ENCODE data around the gene RAB14.

Gene RAB14

DNA sequence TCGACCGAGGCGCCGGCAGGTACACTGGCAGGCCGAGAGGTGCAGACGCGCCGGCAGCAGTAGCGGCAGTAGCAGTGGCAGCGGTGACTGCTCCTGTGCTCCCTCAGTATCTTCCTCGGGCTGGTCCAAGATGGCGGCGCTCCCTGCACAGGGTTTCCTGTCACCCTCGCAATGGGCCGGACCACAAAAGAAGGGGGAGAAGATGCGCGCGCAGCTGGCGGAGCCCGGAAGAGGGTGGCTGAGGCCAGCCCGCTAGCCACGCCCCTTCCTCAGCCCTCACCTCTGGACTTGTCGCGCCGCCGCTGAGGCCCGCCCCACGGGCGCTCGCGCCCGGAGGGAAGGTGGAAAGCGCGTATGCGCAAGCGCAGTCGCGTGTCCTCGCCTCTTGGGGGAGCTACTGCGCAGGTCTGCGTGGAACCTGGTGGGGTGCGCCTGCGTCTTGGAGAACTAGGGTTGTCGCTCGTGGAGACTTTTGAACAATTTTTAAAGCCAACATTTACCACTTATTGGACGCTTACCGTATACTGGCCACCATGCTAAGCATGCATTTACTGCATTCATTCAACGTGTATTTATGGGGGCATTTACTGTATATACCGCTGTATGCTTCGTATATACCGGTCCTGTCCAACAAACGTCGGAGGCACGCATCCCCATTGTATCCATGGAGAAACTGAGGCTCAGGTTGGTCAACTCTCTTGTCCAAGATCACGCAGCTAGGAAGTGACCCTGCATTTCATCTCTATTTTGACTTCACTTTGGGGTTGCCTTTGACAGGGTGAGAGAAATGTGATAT, at the start of gene RAB14:
RAB14 (minus strand) TSS at position 132 of the 796 bp plus-strand sequence. CDS start 8,457 bp downstream, outside the sequence.
- peak; percentile 97 for DNase-seq (ENCODE audit: low read depth)

DNA sequence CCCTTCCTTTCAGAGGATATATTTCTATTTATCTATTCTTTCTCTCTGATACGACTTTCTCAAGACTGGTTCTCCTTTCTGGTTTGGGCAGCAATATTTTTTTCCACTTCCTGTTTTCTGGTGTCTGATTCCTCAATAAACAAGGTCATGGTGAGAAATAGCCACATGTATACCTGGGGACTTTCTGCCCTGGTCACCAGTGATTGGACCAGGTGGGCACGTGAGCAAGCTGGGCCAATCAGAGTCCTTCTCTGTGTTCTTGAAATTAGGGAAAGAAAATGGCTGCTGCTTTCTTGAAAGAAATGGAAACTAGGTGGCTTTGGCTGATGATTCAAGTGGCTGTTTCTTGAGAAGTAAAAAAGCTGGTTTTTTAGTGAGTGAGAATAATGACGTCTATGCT, 47.9 kb upstream of the RAB14 start:
- no peak for DNase-seq (ENCODE audit: low read depth)

DNA sequence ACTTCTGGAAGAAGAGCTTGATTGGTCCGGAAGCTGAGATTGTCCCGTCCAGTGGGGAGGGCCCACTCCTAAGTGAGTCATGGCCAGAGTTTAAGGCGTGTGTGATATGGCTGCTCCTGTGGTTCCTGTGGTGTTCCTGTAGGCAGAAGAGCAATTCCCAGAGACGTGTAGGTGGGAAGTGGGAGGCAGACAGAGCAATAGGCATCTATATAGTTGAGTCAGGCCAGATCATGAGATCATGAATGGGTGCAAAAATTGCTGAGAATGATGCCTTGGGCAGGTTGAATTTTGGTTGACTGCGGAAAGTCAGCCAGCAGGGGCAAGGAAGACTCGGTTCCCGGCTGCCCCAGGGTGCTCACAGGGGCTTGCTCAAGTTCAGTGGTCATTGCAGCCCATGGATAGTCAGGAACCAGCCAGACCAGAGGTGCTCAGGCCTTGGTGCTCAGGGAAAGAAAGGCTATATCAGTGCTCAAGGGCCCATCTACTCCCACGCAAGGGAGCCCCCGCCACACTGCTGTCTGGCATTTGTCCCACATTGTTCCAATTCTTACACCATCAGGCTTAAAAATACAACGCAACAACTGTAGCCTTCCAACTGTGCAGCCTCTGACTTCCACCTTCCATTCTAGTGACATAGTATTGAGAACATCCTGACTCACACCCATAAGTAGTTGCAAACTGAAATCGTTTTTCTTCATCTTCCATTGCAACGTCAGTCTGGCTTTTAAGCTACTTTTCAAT, 45.3 kb upstream of the RAB14 start:
- peak; percentile 73 for DNase-seq (ENCODE audit: low read depth)

DNA sequence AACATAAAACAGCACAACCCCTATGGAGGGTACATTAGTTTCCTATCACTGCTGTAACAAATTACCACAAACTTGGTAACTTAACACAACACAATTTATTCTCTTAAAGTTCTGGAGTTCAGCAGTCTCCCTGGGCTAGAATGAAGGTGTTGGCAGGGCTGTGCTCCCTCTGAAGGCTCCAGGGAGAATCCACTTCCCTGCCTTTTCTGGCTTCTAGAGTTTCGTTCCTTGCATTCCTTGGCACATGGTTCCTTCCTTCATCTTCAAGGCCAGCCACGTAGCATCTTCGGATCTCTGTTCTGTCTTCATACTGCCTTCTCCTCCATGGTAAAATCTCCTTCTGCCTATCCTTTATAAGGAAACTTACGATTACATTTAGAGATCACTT, 41.3 kb upstream of the RAB14 start:
- no peak for DNase-seq (ENCODE audit: low read depth)

DNA sequence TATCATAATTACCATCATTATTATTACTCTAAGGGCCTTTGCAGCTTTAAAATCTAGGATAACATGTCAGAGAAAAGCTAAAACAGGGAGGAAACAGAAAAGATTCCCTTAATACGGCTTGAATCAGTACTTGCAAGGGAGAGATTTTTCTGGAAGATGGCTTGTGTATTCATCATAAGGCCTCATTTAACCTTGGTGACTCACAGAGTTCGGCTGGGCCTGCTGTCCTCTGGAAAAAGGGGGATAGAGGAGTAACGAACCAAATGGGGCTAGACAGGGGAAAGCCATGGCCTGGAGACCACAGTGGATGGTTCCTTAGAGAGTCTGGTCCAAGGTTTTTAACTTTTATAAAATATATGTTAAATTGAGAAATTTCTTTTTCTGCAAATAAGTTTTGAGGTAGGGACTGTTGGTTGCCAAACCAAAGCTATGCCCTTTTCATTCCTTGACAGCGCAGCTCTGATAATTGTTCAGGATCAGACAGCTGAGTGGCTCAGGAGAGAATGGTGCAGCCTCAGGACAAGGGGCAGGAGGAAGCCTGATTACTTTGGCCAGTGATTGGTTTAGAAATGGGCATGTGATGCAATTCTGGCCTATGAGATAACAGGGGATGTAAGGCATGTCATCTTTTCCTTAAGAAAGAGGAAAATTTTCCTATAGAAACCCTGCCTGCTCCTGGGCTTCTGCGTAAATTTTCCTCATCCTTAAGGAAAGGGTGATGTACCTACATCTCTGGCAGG, 40.7 kb upstream of the RAB14 start:
- no peak for DNase-seq (ENCODE audit: low read depth)

DNA sequence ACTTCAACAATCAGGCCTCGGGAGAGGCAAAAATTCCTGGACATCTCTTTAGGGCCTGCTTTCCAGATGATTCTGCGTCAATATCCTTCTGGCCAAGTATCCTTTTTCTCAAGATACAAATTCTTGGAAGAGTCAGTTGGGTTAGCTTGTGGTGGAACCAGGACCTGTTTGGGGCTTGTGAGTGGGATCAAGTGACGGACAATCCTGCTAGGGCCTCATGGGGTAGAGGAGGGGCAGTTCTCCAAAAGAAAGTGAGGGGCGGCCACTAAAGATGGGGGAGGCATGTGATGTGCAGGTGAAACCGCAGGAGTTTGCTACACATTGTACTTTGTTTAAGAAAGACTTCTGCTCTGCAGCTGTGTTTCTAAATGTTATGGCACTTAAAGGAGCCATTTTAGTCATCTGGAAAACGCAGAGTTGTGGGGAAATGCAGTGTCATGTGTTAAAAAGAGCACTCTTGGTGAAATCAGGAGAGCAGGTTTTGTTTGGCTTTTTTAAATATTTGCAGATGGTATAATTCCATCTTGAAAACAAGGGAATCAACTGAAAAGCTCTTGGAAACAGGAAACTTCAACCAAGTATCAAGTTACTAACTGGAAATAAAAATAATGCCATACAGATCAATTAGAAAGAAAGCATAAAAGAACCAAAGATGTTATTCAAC, 38.9 kb upstream of the RAB14 start:
- peak; percentile 35 for DNase-seq (ENCODE audit: low read depth)

DNA sequence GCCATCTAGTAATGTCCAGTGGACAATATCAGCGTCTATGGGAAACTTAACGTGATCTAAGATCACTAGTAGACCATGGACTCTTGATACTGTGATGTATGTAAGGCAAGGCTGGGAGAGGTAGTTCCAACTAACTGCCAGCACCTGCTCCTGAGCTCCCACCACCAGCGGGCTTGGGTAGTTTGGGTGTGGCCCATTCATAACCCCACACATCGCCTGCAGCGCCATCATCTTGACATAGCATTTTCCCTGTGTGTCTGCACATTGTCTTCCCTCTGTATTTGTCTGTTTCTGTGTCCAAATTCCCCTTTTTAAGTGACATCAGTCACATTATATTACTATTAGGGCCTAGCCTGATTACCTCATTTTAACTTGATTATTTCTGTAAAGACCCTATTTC, 38.2 kb upstream of the RAB14 start:
- DNase-seq (ENCODE audit: low read depth): no peak

DNA sequence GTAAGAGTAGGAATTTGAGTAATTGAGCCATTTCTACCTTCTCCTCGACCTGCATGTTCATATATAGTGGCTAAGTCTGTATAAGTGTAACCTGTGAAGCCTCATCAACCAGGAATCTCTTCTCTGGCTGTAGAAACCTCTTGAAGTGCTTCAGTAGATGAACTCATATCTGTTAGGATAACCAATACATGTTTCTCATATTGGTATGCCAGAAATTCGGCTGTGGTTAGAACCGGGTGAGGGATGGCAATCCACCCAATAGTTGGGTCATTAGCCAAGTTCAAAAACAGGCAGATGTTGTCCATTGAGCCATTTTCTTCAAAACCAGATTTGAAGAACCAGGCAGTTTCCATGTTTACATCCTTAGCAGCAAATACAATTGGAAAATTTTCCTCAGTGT, 37.4 kb upstream of the RAB14 start:
- no peak for DNase-seq (ENCODE audit: low read depth)

DNA sequence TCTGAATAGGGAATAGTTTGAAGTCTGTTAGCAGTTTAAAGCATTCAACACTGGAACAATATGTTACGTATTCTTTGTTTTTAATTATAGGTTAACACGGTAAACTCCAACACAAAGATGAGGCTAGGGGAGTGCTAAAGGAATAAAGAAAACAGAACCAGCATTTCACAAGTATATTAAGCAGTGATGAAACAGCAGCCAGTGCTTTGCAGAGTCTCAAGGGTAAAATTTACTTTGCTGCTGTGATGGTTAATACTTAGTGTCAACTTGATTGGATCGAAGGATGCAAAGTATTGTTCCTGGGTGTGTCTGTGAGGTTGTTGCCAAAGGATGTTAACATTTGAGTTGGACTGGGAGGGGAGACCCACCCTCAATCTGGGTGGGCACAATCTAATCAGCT, 36.2 kb upstream of the RAB14 start:
- no peak for DNase-seq (ENCODE audit: low read depth)

DNA sequence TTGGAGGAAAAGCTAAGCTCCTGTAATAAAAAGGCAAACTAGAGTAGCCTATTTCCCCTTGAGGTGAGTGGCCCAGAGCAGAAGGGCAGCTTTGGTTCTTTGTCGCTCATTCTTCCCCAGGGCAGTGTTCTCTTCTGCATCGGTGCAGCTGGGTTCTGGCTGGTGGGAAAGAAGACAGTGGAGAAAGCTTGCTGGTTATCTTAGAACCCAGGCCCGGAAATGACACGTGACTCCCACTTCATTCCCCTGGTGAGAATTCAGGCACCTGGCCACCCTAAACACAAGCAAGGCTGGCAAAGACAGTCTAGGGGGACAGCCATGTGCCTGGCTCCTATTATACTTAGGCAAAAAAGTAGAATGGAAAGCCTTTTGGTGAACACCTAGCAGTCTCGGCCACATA, 33.8 kb upstream of the RAB14 start:
- DNase-seq (ENCODE audit: low read depth): no peak

DNA sequence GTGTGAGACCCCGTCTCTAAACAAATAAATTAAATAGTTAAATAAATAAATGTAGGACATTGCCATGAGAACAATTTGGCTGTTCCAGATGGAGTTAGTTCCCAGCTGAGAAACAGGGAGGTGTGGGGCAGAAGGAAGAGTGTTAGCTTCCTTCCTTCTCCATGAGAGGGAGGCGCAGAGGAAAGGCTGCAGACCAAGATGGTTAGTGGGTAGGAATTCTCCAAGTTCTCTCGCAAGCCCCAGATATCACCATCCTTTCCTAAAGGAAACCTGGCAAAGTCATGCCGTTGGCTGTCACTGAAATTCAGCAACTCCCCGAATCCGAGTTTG, 33.1 kb upstream of the RAB14 start:
- DNase-seq (ENCODE audit: low read depth): no peak

DNA sequence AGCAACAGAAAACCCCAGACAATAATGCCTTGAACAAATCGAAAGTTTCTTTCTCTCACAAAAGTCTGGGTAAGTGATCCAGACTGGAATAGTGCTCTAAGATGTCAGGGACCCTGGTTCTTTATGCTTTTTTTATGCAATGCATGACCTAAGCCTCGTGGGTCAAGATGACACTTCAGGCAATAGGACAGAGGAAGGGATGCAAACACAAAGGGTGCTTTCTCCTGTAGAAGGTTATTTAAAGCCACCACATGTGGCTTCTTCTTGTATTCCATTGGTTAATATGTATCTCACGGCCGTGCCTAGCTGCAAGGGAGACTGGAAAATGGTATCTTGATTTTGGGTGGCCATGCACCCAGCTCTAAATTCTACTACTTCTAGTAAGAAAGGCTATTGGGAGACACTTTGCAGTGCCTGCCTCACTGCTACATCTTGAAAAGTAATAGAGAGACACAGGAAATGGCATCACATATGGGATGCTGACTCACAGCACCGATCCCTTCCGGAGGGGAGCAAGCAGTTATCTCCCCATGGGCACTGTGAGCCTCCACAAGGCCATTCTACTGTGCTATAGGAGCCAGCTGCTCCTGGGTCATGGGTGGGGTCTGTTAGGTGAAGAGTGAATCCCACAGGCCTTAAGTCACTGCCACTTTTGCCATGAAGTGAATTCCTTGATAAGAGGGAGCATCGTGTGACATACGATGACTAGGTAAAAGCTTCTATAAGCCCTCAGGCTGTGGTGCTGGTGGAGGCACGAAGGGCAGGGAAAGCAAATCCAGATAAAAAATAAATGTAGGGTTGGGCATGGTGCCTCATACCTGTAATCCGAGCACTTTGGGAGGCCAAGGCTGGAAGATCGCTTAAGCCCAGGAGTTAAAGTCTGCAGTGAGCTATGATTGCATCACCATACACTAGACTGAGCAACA, 32.5 kb upstream of the RAB14 start:
- no peak for DNase-seq (ENCODE audit: low read depth)

DNA sequence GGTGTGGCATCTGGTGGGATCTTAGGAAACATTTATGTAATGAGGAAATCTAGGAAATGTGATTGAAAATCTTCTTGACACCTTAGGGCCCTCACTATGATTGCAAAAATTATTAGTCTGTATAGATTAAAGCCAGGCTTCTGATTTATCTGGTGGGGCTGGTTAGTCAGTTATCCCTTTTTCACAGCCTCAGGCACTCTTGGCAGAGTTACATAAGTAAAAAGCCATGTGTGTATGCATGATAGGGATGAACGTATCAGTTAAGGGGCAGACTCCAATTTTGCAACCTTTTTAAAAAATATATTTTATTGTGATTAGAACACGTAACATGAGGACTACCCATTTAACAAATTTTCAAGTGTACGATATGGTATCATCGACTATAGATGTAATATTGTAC, 30.6 kb upstream of the RAB14 start:
- no peak for DNase-seq (ENCODE audit: low read depth)

DNA sequence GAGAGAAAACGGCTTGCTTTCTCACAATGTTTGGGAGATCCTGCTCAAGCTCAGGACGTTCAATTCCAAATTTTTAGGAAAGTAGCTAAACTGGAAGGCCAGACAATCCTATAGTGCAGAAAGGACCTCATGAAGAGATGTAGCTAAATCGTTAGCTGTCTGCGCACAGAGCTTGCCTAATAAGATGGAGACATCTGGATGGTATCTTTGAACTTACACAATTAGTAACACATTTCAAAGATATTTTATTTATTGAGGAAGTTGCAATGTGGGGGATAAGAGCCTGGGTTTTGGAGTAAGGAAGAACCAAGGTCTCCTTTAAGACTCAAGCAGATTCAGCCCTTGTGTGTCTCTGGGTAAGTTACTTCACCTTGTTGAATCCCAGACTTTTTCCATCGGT, 28.6 kb upstream of the RAB14 start:
- no peak for DNase-seq (ENCODE audit: low read depth)

DNA sequence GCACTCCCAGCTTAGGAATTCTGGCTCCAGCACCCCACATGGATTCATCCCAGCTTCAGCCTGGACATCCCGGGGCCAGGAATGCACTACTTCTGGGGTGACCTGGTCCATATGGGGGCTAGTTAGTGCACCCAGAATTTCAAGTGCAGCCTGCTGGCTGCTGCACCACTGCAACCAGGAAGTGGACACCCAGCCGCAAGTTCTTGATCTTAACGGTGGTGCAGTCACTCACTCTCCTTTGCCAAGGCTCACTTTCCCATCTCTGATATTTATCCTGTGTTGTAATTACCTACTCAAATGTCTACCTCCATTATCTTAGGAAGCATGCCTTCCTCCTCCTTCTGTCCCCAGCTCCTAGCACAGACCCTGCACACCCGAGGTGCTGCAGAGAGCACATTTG, 26.2 kb upstream of the RAB14 start:
- DNase-seq (ENCODE audit: low read depth): no peak

DNA sequence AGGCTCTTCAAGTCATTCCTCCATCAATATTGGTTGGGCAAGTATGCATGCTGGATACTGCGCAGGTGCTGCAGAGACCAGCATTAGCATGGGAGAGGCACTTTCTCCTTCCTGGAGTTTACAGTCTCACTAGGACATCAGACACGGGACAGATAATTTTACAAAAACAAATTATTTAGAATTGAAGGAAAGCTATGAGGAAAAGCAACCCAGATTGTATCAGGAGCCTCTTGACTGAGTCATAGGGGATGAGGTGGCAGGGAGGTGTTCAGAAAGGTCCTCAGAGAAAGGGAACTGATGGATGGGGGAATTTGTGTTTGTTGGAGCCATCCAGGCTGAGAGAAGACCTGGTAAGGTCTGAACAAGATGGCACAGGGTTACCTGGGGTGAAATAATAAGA, 24.5 kb upstream of the RAB14 start:
- DNase-seq (ENCODE audit: low read depth): no peak

DNA sequence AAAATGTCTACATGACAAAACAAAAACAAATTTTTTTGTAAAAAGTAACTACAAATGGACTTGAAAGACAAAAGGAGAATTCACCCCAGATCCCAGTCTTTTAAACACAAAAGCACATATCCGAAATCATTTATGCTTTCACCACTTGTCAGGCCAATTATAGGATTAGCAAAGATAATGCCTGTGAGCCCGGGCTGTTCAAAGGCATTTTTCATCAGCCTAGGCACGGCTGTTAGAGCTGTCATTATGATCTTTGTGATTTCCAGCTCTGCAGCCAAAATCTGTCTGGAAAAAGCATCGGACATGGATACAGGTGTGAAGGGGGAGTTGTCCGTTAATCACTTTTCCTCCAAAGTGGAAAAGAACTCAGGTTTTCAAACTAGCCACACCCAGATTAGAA, 23.6 kb upstream of the RAB14 start:
- no peak for DNase-seq (ENCODE audit: low read depth)

DNA sequence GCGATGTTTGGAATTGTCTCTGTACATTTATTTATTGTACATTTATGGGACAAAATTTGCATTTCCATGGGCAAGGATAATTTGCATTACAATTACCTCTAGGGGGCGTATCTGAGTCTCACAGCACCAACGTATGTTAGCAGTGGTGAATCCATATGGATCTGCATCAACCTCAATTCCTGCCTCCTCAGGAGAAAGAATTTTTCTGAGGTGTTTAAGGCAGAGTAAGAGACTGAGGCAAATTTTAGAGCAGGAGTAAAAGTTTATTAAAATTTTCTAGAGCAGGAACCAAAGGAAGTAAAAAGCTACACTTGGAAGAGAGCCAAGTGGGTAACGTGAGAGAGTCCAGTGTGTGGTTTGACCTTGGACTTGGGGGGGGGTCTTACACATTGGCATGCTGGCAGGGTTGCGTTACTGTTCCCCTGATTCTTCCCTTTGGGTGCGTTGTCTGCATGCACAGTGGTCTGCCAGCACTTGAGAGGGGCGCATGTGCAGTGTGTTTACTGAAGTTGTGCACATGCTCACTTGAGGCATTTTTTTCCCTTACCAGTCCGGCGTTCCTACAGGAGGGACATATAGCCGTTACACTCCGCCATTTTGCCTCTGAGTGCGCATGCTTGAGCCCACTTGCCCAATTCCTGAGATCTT, 21.0 kb upstream of the RAB14 start:
- peak; percentile 48 for DNase-seq (ENCODE audit: low read depth)

DNA sequence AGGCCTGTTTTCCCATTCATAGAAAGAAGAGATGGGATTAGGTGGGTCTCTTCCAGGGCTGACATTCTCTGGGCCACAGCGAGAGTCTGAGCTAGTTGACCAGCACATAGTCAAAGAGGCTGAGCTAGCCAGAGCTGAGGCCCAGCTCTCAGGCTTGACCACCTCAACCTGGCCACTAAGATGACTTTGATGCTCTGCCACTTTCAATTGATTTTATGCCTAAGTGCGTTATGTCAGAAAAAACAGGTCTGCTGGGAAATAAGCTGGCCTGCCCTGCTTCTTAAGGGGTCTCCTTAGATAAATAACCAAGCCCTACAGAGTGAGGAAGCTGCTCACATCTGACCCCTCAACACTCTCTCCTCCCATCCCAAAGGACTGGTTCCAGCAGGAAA, 20.0 kb upstream of the RAB14 start:
- no peak for DNase-seq (ENCODE audit: low read depth)

DNA sequence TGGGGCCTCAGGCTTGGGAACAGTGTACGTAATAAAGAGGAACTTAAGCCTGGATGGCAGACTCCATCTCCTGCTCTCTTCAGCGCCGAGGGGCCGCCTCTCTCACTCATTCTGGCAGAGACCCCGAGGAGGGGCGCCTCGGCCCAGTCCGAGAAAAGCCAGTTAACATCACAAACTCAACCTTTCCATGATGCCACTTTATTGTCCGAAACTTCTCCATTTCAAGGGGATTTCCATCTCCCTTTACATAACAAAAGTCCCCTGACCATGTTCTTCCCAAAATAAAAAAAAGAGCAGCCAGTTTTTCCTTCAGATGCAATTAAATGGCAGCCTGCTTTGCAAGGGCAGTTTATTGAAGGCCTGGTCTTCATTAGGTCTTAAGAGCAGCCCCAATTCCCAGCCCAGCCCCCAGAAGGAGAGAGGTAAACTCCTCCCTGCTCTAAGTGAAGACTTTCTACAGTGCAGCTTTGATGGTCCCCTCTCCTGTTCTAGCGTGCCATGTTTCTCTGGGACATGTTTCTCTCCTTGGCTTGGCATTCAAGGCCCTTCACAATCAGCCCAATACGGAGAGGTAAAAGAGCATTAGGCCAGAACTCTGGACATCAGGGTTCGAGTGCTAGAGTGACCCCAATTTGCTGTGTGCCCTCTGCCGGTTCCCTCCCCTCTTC, 19.5 kb upstream of the RAB14 start:
- DNase-seq (ENCODE audit: low read depth): no peak
